ENCODE results near the gene APOBEC2. TPM values are rescaled to one million over a fixed set of nuclear protein-coding genes. Genes with fewer than 3 reads are reported as not detected.

The APOBEC2 gene
- total RNA-seq, 1 donor = not detected

DNA sequence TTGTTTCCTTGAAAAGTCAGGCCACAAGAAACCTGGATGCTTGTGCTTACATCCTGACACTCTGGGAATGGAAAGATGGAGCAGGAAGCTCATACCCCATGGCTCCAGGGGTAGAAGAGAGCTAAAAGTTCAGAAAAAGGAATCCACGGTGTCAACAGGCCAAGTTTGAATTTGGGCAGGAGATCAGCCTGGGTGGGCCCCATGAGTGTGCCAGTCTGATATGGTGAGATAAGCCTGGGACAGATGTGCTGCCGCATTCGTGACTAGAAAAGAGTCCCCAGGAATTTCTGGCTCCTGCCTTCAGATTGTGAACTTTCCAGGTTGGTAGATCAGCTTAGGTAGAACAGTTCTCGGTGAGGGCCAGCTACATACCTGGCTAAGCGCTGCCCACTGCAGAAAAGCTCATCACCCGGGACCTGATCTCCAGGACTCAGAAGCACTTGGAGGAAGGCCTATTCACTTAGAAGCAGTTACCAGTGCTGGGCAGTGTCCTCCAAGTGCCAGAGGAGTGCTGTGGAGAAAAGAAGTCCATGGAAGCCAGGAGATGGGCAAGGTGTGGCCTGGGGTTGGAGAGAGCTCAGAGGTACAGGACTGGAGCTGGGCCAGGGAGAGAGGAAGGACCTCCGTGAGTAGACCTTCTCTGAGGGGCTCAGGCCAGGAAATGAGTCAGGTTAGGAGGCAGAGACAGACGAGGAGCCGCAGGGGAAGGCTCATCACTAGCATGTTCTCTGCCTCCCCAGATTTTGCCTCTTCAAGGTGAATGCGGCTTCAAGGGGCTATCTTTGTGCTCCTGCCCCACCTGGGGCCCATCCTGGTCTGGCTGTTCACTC is 10.6 kb upstream of the APOBEC2 start, which contains the start of gene TSPO2:
TSS of gene TSPO2 (plus strand) at position 242 of the 830 bp plus-strand sequence. CDS start at position 761, 519 bp downstream.
- DNase-seq (ENCODE audit: low read depth) = no peak
- H3K4me3 ChIP-seq (ENCODE audit: low read depth, low read length) = no peak within 1 kb of the TSS
- TF ChIP-seq CTCF (IDR thresholded peaks at IDR 0.05; ENCODE audit: insufficient read depth, low read length) = no peak

DNA sequence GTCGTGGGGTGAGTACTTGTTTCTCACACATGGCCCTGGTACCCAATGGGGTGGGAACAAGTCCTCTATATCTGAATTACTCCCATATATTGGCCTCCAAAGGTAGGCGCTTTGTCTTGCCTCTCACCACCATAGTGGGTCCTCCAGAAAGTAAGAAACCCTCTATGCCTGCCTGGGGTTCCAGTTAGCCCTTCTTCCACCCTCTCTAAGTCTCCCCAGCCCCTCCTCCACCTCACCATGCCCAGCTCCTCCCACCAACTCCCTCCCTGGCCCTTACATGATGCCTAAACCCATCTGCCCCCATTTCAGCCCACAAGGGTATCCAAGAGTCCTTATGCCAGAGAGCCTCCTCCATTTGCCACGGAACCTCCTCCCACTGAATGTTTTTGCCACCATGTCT is 9.9 kb upstream of the APOBEC2 start:
- no peak overlapping the region for H3K4me3 ChIP-seq (ENCODE audit: low read depth, low read length)
- TF ChIP-seq CTCF (IDR thresholded peaks at IDR 0.05; ENCODE audit: insufficient read depth, low read length) = no peak
- DNase-seq (ENCODE audit: low read depth) = no peak

DNA sequence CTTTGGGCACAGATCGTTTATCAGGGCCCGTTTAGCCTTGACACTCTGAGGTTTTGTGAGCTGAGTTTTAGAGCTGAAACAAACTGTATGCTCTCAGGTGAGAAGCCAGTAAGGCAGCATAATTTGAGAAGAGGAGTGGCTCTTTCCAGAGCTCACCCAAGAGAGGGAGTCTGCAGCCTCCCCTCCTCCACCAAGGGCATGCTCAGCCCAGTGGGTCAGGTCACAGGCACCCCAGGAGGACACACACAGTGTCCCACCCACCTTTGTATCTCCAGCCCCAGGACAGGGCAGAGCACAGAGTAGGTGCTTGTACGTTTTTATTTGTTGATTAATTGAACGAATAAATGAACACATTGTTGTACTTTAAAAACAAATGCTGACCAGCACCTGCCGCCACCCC is 7.3 kb upstream of the APOBEC2 start:
- H3K4me3 ChIP-seq (ENCODE audit: low read depth, low read length) = no peak overlapping the region
- TF ChIP-seq CTCF (IDR thresholded peaks at IDR 0.05; ENCODE audit: insufficient read depth, low read length) = no peak
- no peak for DNase-seq (ENCODE audit: low read depth)

DNA sequence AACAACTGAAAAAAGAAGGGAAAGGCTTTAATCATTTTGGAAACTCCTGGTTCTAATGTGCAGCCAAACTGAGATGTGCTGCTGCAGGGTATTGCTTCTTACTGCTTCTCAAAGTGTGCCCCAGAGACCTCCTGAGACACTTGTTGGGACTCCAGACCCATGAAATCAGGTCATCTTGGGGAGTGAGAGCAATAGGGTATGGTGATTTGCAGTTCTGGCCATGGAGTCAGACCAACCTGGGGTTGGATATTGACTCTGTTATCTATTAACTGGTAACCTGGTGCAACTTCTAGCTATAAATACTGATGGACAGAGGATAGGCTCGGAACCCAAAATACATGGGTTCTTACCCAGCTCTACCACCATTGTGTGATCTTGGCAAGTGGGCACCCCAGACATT is 6.9 kb upstream of the APOBEC2 start:
- no peak for DNase-seq (ENCODE audit: low read depth)
- H3K4me3 ChIP-seq (ENCODE audit: low read depth, low read length) = no peak overlapping the region
- TF ChIP-seq CTCF (IDR thresholded peaks at IDR 0.05; ENCODE audit: insufficient read depth, low read length) = no peak

- H3K4me3 ChIP-seq (ENCODE audit: low read depth, low read length) = no peak overlapping the region
- no peak for DNase-seq (ENCODE audit: low read depth)
- no peak for TF ChIP-seq CTCF (IDR thresholded peaks at IDR 0.05; ENCODE audit: insufficient read depth, low read length)
Measured at GRCh38 chr6:41047306-41047705, 5.7 kb upstream of the APOBEC2 start.

DNA sequence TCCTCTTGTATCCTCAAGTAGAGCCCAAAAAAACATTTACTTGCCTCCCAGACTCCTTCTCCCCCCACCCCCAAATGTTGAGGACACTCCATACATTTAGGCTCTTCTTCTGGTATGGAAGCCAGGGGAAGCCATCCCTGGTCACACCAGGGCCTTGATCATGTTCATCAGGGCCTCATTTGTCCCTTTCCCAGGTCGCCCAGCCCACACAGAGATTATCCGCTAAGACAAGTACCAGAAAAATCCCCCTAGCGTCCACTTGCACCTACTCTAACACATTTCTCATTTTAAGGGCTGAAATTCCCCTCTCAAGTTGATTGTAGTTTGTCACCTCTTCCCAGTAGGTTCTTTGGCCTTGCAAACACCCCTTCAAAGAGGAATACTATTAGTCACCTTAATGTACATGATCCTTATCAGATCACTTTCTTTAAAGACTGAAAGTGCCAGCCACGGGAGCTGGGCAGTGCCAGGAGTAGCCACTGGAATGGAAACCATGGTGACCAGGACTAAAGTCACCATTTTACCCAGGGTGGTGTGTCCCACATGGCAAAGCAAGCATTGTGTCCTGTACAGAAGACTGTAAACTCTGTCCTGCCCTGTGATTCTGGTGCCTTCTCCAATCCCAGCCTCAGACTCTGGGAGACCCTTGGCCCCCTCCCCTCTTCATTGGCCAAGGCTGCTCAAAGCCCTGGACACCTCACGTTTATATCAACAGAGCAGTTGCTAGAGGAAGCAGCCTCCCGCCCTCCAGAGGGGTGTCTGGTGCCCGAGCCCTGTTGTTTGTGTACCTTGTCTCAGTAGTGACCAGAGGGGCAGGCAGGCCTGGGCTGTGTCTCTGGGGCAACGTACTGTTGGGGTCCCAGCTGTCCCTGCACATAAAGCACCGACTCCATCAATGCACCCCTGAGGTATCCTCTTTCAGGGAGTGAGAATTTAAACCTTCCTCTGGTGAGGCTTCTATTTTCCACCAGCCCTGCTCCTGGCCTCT is 5.0 kb upstream of the APOBEC2 start:
- DNase-seq (ENCODE audit: low read depth) = no peak
- no peak for TF ChIP-seq CTCF (IDR thresholded peaks at IDR 0.05; ENCODE audit: insufficient read depth, low read length)
- no peak overlapping the region for H3K4me3 ChIP-seq (ENCODE audit: low read depth, low read length)

All from fibroblast of the aortic adventitia (primary cell).